Measurements from ENCODE around the gene STH.

The STH gene

DNA sequence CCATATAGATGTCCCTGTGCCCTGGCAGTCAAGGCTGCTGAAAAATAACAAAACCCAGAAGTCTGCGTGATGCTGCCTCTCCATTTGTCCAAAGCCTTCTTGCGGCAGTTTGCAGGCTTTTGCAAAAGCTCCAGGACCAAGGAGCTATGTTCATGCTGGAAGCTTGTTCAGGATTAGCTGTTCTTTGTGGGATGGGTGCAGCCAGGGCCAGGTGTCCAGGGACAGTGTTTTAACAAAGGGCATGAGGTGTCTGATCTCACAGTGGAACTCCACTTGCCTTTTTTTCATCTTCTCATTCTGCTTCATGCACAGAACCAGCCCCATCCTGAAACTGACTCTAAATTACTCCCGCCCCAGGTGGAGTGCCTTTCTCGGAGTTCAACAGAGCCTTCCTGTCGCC, 31.7 kb upstream of the STH start:
- DNase-seq (ENCODE audit: low read depth): no peak

DNA sequence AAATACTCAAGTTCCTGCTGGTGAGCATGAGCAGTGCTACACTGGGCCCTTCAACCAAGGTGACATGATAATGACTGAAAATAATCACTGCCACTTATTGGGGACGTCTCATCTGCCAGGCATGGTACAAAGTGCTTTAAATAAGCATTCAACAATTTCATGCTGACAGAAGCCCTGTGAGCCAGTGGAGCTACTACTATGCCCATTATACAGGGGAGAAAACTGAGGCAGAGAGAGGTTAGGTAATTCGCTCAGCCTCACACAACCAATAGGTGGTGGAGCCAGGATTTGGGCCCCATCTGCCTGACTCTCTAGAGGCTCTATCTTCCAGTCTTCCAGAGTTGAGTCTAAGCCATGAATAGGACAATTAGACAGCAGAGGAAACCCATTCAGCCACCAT, 30.3 kb upstream of the STH start:
- DNase-seq (ENCODE audit: low read depth): no peak

DNA sequence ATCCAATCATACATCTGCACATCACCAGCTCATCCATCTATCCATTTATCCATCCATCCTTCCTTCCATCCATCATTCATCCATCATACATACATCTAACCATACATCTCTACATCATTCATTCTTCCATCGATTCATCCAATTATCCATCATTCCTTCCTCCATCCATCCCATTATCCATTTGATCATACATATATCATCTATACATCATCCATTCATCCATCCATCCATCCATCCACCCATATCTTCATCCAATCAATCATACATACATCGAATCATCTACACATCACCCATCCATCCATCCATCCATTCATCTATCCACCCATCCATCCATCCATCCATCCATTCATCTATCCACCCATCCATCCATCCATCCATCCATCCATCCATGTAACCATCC, 29.3 kb upstream of the STH start:
- no peak for DNase-seq (ENCODE audit: low read depth)

DNA sequence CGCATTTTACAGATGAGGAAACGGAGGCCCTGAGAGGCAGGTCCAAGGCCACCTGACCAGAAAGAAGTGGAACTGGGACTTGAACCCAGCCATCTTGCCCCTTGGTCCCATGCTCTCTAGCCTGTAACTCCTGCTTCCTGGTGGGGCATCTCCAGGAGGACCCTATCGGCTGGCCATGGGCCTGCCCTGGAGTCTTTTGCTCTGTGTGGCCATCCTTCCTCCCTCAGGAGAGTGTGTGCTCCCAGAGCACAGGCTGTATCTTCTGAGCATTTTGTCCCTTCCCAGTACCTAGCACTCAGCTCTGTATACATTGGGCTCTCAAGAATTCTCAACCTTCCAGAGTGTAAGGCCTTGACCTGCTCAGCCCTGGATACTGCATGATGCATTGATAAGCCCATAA, 28.4 kb upstream of the STH start:
- no peak for DNase-seq (ENCODE audit: low read depth)

DNA sequence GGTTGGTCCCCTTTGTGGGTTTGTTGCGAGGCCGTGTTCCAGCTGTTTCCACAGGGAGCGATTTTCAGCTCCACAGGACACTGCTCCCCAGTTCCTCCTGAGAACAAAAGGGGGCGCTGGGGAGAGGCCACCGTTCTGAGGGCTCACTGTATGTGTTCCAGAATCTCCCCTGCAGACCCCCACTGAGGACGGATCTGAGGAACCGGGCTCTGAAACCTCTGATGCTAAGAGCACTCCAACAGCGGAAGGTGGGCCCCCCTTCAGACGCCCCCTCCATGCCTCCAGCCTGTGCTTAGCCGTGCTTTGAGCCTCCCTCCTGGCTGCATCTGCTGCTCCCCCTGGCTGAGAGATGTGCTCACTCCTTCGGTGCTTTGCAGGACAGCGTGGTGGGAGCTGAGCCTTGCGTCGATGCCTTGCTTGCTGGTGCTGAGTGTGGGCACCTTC, 27.3 kb upstream of the STH start:
- DNase-seq (ENCODE audit: low read depth): no peak

DNA sequence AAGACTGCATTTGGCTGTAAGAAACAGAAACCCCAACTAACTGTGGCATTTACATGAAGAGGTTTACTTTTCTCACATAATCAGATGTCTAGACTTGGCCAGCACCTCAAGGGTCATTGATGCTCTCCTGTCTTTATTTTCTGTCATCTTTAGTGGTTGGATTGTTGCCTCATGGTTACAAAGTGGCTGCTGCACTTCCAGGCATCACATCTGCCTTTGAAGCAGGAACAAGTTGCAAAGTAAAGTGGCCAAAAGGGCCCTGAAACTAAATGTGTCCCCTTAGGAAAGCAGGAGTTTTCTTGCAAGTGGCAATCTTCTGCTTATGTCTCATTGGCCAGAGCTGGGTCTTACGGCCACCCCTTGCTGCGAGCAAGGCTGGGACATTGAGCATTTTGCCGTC, 26.5 kb upstream of the STH start:
- no peak for DNase-seq (ENCODE audit: low read depth)

DNA sequence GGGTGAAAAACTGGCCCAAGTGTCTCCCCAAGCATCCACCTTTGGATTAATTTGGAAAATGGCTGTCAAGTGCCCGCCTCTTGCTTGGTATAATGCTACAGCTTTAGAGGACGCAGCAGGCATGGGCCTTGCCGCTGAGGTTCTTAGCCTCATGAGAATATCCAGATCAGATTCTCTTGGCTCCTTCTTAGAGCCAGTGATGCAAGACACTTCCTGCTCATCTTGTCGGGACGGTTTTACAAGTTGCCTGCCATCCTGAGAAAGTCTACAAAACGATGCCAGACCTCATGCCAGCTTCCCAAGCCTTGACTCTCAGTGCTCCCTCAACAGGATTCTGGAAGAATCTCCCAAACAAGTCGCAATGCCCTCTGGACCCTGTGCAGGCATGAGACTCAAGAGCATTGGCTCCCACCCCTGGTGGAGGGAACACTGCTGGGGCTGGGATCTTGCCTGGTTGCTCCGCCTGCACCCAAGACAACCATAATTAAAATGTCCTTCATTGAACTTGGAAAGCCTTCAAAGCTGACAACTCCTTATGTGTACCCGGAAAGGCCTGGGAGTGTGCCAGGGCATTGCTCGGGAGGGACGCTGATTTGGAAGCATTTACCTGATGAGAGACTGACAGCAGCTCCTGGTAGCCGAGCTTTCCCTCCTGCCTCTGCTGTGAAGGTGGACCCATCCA, 25.8 kb upstream of the STH start:
- no peak for DNase-seq (ENCODE audit: low read depth)

DNA sequence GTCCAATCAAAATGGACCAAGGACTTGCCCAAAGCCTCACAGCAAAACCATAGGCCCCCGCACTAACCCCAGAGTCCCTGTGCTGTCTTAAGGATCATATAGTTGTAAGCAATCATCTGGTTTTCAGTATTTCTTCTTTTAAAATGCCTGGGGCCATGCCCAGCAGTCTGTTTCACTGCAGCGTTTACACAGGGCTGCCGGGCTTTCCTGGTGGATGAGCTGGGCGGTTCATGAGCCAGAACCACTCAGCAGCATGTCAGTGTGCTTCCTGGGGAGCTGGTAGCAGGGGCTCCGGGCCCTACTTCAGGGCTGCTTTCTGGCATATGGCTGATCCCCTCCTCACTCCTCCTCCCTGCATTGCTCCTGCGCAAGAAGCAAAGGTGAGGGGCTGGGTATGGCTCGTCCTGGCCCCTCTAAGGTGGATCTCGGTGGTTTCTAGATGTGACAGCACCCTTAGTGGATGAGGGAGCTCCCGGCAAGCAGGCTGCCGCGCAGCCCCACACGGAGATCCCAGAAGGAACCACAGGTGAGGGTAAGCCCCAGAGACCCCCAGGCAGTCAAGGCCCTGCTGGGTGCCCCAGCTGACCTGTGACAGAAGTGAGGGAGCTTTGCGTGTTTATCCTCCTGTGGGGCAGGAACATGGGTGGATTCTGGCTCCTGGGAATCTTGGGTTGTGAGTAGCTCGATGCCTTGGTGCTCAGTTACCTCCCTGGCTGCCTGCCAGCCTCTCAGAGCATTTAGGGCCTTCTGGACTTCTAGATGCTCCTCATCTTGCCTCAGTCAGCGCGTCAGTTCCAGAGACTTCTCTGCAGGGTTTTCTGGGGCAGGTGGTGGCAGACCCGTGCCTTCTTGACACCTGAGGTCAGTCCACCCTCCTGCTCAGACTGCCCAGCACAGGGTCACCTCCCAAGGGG, 24.8 kb upstream of the STH start:
- no peak for DNase-seq (ENCODE audit: low read depth)

DNA sequence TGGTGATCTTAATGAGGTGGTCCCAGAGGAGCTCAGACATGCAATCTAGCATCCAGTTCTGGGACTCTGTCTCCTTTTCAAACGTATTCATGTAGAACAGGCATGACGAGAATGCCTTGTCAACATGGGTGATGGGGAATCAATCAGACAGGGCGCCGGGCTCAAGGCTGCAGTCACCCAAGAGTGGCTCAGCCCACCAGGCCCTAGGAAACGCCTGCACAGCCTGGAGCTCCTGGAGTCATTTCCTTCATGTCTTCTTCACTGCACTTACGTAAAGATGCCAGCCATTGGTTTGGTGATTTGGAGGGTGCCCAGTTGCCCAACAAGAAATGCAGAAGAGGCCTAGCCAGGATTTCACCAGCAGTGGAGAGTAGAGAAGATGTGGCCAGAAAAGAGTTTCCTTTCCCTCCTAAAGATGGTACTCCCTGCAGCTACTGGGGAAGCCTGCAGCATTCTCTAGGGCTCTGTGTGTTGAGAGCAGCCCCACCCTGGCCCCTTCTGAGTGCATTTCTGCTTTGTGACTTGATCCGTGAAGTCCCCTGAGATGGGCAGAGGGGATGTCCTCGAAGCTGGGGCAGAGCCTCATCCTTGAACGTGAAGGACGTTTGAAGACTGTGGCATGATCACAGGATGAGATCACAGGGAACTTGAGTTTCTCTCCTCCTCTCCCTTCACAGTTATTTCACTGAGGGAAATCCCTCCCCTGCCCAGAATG, 24.0 kb upstream of the STH start:
- no peak for DNase-seq (ENCODE audit: low read depth)

DNA sequence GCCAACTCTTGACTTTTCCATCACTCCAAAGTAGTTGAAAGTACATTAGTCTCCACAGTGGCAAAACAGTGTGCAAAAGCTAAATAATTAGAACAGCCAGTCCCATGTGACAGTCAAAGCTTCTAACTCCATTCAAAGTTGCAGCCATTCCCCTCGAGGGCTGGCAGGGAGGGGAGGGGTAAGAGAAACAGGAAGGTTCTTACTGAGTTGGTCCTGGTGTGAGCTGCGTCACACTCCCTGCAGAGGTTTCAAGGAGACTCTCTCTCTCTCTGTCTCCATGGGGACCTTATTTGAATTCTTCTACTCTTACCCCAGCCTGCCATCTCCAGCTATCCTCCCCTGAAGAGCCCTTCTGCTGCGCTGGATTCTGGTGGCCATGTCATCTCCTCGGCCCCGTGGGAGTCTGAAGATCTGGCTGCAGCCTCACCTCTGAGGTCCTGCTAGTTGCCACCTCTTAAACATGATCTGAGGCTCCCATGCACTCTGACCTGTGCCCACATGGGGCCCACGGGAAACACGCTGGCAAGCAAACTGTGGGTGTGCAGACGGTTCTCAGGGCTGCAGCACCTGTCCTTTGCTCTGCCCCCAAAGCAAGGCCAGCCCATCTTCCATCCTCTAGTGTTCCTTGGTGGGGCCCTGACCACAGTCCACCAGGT, 23.3 kb upstream of the STH start:
- no peak for DNase-seq (ENCODE audit: low read depth)

DNA sequence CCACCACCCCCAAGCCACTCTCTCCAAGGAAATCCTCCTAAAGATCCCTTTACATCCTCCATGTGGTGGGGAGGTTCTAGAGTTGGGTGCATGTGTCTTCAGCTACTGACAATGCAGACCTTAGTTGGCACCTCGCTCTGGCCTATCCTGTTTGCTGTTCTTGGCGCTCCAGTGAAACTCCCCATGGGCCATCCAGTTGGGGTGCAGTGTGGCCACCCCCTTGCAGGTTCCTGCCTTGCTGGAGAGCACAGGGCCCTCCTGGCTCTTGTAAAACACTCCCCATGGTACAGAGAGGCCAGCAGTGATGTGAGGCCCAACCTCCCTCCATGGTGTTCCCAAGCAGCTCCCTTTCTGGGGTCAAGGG, 22.7 kb upstream of the STH start:
- DNase-seq (ENCODE audit: low read depth): no peak

DNA sequence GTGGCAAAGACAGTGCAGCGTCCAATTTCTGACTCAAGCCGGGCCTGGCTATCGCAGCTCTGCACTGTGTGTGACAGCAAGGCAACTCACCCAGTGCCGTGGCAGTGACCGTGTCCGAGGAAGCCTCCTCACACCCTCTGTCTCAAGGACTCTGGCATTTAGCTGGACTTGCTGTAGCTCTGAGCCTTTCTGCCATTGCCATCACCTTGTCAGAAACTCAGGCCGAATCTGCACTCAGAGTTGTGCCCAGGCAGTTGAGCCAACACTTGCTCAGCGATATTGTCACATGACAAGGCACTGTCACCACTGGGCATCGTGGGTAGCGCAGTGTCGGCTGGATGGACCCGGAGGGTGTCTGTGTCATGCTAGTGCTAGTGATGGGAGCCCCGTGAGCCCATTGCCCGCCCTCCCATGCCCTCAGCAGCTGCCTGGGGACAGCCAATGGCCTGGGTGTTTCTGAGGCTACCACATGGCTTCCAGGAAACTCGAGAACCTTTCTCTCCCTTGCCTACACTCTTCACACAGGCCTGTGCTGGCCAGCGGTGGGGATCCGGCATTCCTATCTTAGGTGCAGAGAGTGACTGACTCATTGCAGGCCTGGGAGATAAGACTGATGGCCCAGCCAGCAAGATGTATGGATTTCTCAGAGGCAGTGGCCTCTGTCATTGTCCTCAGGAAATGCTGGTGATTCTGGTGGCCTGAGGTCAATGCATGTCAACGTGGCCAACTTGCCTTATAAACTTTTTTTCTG, 22.1 kb upstream of the STH start:
- DNase-seq (ENCODE audit: low read depth): no peak

DNA sequence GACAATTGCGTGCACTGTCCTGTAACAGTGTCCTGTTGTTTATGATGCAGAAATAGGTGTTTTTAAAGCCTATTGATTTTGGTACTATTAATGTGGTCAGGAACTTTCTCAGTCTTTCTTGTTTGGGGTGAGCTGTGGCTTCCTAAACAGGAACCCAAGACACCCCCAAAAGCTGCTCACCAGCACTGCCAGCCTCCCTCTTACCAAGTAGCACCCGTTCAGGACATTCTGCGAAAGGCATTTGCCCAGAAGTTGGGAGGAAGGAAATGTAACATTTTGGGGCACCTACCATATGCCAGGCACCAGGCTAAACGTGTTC, 21.6 kb upstream of the STH start:
- no peak for DNase-seq (ENCODE audit: low read depth)

DNA sequence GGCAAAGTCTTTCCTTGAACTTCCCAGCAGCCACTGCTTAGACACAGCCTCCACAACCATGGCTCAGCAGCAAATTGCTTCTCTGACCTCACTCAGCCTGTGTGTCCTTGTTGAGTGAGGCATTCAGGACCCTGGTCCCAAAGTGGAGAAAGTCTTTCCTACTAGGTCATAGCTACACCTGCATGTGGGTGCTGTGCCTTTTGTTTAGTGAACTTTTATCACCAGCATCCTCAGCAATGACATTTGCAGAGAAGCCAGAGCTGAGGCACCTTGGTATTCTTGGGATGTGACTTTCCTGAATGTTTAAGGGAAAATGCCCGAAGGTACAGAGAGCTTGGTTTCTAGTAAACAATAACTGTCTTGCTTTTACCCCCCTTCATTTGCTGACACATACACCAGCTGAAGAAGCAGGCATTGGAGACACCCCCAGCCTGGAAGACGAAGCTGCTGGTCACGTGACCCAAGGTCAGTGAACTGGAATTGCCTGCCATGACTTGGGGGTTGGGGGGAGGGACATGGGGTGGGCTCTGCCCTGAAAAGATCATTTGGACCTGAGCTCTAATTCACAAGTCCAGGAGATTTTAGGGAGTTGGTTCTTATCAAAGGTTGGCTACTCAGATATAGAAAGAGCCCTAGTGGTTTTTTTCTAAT, 20.9 kb upstream of the STH start:
- no peak for DNase-seq (ENCODE audit: low read depth)

DNA sequence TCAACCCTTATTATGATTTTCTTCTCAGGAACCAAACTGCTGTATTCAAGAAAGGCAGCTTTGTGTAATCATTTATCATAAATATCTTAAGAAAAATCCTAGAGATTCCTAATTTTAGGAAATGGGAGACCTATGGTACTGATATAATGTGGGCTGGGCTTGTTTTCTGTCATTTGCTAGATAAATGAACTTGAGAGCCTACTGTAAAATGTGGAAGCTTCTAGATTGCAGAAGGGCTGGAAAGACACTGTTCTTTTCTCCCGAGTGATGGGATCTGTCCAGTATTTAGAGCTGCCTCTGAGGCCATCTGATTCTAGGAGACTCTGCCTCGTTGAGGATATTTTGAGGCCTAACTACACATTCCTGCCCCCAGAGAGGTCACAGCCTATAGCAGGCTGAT, 19.9 kb upstream of the STH start:
- DNase-seq (ENCODE audit: low read depth): no peak

DNA sequence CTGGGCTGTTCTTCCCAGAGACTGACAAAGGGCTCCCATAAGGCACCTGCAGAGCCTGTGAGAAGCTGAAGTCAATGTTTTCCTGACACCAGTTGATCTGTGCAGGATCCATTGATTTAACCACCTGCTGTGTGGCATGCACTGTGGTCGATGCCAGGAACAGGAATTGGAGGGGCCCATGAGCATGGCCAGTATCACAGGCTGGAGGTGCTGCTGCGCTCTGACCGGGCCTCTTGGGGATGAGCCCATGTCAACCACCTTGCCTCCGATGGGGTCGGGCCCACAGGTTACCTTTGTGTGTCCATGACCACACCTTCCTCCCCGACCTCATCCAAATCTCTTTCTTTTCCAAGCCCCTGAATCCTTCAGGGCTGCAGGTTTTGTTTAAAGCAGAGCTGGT, 18.2 kb upstream of the STH start:
- no peak for DNase-seq (ENCODE audit: low read depth)

DNA sequence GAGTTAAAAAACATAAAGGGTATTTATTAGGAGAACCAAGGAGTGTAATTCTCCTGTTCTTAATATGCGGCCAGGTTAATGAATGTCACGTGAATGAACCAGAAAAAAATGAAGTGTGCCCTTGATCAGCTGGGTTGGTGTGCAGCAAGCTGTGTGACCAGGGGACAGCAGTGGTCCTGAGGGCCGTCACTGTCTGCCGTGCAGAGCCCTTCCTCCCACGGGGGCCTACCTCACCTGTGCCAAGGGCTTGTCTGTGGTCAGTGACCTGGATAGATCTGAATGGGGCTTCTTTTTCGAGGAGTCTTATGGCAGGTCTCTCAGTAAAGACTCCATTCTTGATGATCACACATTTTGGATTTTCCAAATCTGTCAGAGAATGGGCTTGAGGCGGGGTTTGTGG, 17.7 kb upstream of the STH start:
- no peak for DNase-seq (ENCODE audit: low read depth)

DNA sequence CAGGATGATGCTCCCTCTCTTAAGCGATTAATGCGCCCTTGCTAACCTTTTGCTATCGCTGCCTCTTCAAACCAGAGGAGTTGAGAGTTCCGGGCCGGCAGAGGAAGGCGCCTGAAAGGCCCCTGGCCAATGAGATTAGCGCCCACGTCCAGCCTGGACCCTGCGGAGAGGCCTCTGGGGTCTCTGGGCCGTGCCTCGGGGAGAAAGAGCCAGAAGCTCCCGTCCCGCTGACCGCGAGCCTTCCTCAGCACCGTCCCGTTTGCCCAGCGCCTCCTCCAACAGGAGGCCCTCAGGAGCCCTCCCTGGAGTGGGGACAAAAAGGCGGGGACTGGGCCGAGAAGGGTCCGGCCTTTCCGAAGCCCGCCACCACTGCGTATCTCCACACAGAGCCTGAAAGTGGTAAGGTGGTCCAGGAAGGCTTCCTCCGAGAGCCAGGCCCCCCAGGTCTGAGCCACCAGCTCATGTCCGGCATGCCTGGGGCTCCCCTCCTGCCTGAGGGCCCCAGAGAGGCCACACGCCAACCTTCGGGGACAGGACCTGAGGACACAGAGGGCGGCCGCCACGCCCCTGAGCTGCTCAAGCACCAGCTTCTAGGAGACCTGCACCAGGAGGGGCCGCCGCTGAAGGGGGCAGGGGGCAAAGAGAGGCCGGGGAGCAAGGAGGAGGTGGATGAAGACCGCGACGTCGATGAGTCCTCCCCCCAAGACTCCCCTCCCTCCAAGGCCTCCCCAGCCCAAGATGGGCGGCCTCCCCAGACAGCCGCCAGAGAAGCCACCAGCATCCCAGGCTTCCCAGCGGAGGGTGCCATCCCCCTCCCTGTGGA, 16.0 kb upstream of the STH start:
- no peak for DNase-seq (ENCODE audit: low read depth)

DNA sequence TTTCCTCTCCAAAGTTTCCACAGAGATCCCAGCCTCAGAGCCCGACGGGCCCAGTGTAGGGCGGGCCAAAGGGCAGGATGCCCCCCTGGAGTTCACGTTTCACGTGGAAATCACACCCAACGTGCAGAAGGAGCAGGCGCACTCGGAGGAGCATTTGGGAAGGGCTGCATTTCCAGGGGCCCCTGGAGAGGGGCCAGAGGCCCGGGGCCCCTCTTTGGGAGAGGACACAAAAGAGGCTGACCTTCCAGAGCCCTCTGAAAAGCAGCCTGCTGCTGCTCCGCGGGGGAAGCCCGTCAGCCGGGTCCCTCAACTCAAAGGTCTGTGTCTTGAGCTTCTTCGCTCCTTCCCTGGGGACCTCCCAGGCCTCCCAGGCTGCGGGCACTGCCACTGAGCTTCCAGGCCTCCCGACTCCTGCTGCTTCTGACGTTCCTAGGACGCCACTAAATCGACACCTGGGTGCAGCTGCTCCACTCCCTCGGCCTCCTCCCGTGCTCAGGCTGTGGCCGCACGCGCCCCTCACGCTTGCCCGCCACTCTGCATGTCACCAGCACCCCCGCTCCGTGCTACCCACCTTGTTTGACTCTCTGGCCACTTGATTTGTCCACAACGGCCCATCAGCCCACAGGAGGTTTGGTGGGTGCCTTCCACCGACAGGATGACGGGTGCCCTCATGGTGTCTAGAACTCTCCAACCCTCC, 15.3 kb upstream of the STH start:
- no peak for DNase-seq (ENCODE audit: low read depth)

DNA sequence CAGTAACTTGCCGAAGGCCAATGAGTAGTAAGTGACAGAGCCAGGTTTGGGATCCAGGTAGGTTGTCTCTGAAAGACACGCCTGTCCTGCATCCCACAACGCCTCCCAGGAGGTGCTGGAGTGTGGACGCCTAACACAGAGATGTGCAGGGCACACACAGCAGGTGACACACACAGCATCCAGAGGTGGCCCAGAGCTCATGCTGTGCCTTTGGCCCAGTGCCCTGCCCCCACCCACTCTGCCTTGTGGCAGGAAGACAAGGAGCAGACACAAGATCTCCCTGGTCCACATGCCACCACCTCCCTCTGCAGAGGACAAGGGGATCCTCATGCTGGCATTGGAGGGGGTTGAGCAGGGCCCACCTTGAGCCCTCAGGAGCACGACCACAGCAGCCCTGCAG, 14.7 kb upstream of the STH start:
- DNase-seq (ENCODE audit: low read depth): no peak
